Effector CD8-positive, alpha-beta T cell (primary cell): Measurements from ENCODE around the gene NEGR1.

Source experiments
- DNase-seq: peaks from one replicate; lab custom pipeline; 2025; lab: John Stamatoyannopoulos, UW

The NEGR1 gene

DNA sequence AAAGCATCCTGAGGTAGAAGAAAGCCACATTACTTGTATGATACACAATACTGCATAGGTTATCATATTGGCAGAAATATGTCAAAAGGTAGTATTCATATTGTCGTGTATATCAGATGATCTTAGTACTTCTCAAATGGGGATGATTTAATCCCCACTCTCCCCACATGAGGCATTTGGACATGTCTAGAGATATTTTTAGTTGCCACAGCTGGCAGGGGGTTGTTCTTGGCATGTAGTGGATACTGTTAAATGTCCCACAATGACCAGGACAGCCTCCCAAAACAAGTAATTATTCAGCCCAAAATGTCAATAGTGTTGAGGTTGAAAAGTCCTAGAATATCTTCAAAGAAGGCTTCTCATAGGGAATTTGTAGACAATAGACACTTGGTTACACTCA is 162.8 kb downstream of the NEGR1 start:
- no peak for DNase-seq

DNA sequence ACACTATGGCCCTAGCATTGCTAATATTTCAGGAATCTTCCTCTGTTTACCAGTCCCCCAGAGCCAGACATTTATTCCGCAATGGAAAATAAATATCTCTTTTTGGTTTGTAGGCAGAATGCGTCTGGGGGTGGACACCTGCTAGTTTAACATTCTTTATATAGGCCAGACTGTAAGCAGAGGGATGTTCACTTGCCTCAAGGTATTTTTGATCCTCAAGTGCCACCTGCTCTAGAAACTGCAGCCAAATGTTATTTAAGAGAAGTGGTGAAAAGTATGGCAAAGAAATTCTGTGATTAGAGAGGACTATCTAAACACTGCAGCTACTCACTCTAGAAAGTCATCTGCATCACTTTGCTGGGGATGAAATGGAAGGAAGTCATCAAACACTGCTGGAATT is 164.7 kb downstream of the NEGR1 start:
- no peak for DNase-seq

DNA sequence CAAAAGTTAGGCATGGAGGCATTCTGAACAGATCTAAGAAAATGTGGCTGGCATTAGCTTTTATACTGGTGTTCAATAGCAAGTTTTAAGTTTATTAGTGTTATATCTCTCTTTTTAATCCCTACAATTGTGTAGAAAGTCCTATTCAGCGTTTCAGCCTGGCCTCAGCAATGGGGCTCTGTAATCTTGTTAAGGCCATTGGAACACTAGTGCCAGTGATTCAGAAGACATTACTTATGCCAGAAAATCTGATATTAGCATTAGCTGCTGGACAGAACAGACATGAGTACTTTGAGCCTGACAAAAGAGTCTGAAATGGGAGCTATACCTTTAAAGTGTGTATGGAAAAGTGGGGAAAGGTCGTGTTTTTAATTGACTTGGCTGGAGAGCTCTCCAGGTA is 167.0 kb downstream of the NEGR1 start:
- no peak for DNase-seq

DNA sequence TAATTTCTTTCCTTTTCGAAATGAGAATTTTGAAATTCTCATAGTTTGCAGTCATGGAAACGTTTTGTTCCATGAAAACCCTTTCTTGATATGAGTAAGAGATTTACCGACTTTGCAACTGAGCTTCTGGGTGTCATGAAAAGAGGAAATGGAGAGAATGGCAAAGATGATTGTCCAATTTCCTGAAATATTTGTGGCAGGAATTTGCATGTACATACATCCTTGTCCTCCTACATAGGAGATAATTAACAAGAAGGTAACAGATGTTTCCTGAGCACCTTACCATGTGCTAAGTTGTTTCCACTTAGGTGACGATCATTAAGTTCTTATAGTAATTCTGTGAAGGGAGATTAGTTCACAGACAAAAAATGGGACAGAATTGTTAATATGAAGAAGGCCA is 170.7 kb downstream of the NEGR1 start:
- no peak for DNase-seq

DNA sequence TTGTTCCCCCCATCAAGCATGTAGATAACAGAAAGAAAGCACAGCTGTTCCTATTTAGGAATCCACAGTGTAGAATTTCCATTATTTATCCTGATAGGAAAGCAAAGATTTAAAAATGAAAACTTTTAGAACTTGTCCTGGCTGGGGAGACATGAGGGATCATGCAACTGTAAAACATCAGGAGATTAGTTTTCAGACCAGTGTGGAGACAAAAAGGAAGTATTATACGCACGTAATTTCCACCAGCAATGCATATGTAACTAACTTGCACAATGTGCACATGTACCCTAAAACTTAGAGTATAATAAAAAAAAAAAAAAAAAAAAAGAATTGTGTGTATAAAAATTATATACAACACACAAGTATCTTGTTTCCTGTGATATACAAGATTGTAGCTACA is 172.4 kb downstream of the NEGR1 start:
- no peak for DNase-seq

DNA sequence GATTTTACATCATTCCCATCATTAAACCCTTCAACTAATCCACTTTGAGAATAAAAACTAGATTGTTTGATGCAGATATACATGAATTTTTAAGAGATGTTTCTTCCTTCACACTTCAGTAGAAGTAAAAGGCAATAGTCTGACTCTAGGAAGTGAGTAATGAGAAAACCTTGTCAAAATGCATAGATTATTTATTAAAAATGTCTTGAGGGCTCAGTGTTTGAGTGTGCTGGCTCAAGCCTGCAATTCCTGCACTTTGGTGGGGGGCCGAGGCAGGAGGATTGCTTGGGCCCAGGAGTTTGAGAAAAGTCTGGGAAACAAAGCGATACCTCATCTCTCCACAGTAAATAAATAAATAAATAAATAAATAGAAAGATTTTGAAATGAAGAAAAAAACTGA is 177.1 kb downstream of the NEGR1 start:
- DNase-seq: no peak

DNA sequence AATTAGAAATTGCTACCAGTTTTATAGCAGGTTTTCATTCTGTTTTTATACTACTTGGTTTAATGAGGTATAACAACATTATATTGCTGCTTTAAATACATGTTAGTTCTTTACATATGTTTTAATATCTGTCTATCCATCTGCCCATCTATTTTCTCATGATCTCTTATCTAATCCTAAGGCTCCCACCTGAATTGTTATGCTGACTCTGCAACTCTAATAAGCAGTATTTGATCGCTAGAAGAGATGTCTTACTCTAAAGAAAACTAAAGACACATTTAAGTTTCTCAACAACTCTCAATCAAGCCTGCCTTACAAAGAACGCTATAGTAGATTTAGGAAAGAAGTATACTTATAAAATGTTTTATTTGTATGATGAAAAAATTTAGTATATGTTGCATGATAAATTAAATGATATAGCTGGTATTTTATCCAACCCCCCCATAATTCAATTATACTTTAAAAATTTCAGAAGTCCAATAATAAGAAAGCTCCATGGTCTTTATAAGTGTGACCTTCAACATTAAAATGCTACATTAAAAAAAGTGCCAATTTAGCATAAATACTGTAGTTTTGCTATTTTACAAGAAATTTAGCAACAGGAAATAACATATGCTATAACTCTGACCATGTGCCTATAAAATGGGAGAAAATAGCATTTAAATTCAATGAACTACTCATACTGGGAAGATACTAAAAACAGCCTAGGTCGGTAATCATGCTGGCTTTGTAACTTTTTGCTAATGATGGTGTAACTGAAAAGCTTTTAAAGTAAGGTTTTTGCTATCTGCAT is 180.3 kb downstream of the NEGR1 start:
- no peak for DNase-seq

DNA sequence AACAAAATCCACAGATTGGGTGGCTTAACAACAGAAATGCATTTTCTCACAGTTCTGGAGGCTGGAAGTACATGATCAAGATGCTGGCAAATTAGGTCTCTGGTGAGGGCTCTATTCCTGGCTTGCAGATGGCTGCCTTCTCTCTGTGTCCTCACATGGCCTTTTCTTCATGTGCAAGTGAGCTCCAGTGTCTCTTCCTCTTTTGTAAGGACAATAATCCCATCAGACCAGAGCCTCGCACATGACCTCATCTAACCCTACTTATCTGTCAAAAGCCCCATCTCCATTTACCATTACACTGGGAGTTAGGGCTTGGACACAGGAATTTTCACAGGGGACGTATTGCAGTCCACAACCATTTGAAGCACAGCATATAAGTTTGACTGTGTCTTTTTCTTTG is 181.6 kb downstream of the NEGR1 start:
- no peak for DNase-seq

DNA sequence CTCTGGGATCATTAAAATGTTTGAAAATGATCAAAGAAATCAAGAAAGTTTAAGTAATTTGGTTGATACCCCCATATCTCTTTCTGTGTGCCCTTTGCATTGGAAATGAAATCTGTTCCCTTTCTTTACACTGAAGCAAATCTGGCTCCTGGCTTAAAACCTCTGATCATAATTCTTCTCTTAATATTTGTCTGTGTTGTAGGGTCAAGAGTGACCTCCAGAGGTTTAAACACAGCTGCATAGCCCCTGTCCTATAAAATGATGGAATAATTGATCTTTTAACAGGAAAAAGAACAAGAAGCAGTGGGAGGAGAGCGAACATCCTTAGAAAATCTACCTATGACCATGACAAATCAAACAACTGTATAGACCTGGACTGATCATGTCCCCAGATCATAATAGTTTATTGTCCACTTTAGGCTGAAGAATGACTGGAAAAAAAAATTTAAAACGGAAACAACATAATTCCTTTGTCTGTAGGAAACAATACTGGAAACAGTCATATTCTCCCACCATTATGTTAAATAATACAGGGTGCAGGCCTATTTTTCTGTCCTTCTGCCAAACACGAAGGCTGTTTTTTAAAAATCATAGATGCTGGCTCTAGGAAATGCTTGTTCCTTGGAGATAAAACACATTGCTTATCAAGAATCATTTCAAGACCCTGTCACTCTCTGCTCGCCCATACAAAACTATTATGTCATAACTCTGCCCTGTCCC is 184.3 kb downstream of the NEGR1 start:
- no peak for DNase-seq

DNA sequence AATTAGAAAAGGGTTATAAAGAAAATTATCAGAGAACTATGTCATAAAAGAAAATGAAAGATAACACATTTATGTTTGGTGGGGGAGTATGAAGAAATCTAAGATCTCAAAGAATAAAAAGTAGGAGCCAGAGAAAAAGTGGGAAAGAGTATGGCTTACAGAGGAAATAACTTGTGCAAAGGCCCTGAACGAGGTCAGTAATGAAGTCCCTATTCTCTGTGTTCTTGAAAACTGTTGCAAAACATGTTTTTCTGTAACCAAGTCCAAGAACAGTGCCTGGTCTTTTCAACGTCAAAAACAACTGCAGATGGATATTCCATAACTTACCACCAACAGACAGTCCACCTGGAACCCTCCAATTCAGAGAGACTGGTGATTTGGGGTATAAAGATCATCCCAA is 188.1 kb downstream of the NEGR1 start:
- no peak for DNase-seq

DNA sequence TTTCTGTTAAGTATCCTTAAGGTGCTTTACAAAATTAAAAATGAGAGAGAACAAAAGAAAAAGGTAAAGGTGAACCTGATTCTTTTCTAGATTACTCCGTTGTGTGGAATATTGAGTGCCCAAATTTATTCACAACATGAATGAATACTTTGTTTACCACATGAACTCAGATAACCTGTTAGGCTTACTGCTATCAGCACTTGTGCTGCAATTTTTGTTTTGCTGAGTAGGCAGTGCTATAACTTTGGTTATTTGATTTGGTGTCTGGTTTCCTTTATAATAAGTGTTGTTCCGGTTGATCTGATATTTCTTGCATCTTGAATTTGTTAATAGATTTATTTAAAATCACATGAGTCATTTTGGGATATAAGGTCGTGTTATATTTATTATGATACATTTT is 195.9 kb downstream of the NEGR1 start:
- no peak for DNase-seq

DNA sequence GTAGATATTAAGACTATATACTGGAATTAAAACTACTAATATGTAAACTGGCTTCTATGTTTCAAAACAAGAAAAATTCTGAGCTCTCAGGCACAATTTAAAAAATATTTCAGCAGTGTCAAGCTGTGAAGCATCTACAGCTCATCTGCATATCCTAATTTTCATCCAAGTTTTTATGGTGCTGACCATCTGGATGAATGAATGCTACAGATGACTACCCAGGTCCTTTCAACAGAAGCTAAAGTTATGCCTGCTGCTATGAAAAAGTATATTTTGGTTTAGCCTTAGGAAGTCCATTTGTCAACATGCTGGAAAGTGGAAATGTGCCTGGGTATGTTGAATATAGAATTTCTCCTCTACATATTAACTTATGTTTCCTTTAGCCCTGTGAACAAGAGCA is 206.9 kb downstream of the NEGR1 start:
- DNase-seq: no peak

DNA sequence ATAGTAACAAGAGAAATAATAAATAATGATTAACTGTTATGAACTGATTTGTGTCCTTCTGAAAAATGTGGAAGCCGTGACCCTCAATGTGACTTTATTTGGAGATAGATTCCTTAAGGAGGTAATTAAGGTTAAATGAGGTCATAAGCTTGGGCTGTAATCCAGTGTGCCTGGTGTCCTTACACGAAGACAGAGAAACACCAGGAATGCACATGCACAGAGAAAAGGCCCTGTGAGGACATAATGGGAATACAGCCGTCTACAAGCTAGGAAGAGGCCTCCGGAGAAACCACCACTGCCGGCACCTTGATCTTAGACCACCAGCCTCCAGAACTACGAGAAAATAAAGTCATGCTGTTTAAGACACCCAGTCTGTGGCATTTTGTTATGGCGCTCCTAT is 215.9 kb downstream of the NEGR1 start:
- no peak for DNase-seq

DNA sequence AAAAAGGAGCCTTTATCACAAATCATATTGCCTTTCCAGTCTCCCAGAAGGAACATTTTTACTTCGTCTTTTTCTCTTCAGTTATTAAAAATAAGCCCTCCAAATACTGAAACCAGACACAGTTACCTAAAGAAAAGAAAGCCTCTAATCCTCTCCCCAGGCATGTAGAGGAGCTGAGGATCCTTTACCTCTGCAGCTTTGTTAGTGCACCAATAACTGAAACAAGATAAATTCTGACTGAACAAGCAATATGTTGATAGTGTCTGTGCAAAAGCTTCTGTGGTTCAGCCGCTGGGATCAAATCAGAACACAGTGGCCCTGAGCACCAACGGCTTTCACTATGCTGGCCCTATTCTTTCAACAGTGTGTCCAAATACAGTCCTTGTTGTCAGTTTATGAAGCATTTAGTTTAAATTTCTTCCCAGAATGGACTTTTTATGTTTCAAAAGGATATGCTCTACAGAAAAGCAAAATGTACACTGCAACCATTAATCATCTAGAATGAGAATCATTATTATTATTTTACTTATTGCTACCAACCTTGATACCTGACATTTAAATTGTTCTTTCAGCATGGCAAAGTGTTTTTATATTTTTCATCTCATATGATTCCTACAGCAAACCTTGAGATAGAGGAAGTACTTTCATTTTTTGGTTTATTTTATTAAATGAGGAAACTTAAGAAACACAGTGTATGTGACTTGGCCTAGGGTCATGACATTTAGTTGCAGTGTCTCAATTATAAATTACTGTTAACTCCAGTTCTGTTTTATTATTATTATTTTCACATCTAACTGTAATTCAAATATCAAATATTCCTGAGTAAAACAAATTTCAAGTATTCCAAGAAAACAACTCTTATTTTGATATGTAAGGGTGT is 217.9 kb downstream of the NEGR1 start:
- no peak for DNase-seq

DNA sequence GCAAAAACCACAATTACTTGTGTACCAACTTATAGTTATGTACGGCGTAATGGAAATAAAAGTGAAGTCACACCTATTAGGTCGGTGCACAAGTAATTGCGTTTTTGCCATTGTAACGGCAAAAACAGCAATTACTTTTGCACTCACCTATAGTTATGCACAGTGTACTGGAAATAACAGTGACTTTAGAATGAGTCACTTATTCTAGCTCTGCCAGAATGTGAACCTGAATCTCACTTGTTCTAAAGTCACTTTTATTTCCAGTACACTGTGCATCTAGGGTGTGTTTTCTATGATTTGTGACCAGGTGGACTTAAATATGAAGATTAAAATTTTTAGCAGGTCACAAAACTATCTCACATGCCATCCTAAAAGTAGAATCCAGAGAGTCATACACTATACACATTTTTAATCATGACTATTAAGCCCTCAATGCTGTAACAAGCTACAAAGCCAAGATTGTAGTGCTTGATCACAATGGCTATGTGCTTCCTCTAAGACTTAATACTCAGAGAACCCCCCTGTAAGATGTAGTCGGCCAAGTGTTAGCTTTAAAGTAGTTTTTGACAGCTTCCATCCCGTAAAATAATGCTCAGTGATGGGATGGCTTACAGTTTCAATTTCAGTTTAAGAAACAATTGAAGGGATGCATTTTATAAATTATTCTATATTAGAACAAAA is 218.8 kb downstream of the NEGR1 start:
- DNase-seq: no peak

DNA sequence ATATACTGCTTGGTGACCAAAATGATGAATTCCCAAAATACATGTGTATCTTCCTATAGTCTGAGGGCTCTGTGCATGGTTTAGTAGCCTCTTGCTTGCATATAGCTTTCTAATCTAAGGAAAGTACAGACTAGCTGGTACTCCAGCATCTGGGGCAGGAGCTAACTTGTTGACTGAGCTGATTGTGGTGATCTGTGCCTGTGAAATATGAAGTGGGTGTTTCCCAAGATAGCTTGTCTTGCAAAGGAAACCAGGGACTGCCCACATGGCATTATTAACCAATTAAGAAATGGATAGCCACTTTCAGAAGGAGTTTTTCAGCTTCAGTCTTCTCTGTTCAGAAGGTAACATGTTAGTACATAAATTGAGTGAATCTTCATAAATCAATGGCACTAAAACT is 219.8 kb downstream of the NEGR1 start:
- DNase-seq: no peak

DNA sequence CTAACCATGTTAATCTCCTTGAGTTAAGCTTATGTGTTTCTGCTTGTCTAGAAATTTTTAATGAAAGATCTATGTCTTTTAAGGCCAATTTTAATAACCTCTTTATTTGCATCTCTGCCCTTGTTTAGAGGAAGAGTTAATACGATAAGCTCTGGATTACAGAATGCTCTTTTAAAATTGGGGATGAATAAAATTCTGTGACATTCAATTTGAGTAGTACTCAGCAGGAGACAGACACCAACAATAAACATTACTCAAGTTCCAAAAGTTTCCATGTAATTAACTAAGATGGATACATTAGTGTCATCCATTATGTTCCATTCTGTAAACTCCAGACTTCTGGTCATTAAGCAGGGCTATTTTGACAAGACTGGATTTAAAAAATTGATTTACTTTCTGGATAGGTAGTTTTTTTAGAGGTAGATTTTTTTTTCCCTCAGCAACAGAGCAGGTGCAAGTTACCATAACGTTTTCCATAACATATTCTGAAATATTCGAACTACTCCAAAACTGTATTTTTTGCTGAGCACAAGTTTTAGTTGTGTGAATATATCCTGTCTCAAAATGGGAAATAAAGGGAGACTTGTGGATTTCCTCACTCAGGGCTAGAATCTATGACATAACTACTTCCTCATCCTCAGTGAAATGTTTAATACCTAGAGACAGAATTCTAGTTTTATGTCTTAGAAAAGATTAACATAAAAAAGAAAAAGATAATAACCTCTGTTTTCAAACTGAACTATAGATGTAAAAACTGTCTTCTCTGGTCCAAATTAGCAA is 221.7 kb downstream of the NEGR1 start:
- DNase-seq: no peak

DNA sequence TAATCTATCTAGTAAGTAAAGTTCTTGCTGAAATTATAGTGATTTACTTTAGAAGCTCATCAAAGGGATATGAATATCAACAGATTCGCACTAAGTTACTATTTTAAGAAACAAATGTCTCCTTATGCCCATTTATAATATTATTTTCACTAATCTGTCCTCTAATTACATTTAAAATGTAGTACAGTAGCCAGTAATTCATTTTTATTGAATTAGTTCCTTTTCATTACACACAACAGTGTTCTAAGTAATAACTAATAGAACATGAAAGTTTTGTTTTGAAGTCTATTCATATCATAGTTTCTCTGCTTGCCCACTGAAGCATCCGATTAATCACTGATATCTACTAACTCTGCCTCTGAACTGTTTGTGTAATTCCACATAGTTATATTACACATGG is 225.8 kb downstream of the NEGR1 start:
- no peak for DNase-seq

DNA sequence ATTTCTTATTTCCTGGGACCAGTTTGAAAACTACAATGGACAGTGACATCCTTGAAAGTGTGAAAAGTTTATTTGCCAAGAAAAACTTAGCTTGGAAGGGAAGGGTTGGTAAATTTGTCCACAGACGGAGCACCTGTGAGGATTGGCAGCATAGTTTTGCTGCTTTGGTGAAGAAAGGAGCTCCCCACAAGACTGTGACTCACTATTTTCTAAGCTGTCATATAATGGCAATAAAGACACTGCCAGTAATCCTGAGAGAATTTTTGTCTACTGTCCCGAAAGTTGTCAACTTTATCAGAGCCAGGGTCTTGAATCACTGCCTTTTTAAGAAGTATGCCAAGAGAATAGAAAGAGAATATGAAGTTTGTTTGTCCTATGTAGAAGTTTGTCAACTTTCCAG is 230.8 kb downstream of the NEGR1 start:
- no peak for DNase-seq

DNA sequence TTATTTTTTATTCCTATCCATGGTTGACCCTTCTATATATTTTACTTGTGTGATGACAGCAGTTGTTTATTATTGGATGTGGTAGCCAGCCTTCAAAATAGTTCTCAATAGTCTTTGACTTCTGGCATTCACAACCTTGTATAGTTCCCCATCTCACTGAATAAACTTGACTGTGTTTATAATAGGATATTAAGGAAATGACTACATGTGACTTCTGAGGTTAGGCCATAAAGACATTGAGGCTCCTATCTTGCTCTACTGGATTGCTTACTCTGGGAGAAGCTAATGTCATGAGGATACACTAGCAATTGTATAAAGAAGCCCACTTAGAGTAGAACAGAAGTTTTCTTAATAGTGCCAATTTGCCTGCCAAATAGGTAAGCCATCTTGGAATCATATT is 231.8 kb downstream of the NEGR1 start:
- no peak for DNase-seq

DNA sequence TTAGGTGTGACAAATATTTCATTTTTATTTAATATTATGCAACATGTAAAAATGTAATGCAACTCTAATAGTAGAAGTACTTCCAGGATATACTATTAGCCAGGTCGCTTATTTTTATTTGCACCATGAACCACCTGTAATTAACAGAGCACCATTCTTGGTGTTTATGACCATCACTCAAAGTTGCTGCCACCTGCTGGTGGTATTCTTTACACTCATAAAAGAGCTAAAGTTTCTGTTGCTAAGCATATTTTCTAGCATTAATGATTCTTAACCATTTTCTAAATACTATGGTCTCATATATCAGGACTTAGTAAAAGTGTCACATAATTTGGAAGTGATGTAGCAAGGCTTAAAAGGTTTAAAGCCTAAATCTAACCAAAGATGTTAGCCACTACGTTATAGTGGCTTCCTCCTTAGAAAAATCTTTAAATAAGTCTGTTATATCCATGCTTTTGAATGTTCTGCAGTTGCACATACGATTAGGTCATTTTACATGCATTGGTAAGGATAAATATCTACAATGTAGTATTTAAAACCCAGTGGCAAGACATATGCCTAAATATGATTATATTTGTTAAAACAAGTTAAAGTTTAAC is 244.5 kb downstream of the NEGR1 start:
- DNase-seq: no peak
